Measurements from ENCODE around the gene FAM117A.
"Not testable (repeated sequence)": the region's sequence is repeated elsewhere in the genome, so short reads cannot be mapped to it uniquely, and the experiment has no call there.

FAM117A gene

GRCh38 chr17:49762151-49762941 is 1.6 kb downstream of the FAM117A start:
- no peak for DNase-seq (ENCODE audit: low spot score)

GRCh38 chr17:49760932-49761558 is 2.9 kb downstream of the FAM117A start:
- no peak for DNase-seq (ENCODE audit: low spot score)

- DNase-seq (ENCODE audit: low spot score), result no peak
Observed at GRCh38 chr17:49760296-49760695, 3.6 kb downstream of the FAM117A start.

GRCh38 chr17:49759203-49759602 is 4.7 kb downstream of the FAM117A start:
- DNase-seq (ENCODE audit: low spot score), result no peak

GRCh38 chr17:49758464-49759010 is 5.4 kb downstream of the FAM117A start:
- not testable (repeated sequence) for DNase-seq (ENCODE audit: low spot score)

GRCh38 chr17:49757151-49757777 is 6.7 kb downstream of the FAM117A start:
- DNase-seq (ENCODE audit: low spot score), result no peak

GRCh38 chr17:49756323-49757150 is 7.4 kb downstream of the FAM117A start:
- no peak for DNase-seq (ENCODE audit: low spot score)

GRCh38 chr17:49755663-49756283 is 8.2 kb downstream of the FAM117A start:
- no peak for DNase-seq (ENCODE audit: low spot score)

- no peak for DNase-seq (ENCODE audit: low spot score)
Observed at GRCh38 chr17:49753959-49754391, 10.0 kb downstream of the FAM117A start.

GRCh38 chr17:49752508-49752907 is 11.4 kb downstream of the FAM117A start:
- DNase-seq (ENCODE audit: low spot score), result no peak

GRCh38 chr17:49749730-49750129 is 14.2 kb downstream of the FAM117A start:
- no peak for DNase-seq (ENCODE audit: low spot score)

GRCh38 chr17:49748791-49749190 is 15.1 kb downstream of the FAM117A start:
- no peak for DNase-seq (ENCODE audit: low spot score)

- no peak for DNase-seq (ENCODE audit: low spot score)
Observed at GRCh38 chr17:49748223-49748622, 15.7 kb downstream of the FAM117A start.

- no peak for DNase-seq (ENCODE audit: low spot score)
Observed at GRCh38 chr17:49747632-49748031, 16.3 kb downstream of the FAM117A start.

GRCh38 chr17:49746791-49747490 is 17.0 kb downstream of the FAM117A start:
- no peak for DNase-seq (ENCODE audit: low spot score)

- no peak for DNase-seq (ENCODE audit: low spot score)
Observed at GRCh38 chr17:49745175-49746139, 18.5 kb downstream of the FAM117A start.

- DNase-seq (ENCODE audit: low spot score), result no peak
Observed at GRCh38 chr17:49742166-49742638, 21.7 kb downstream of the FAM117A start.

GRCh38 chr17:49741692-49742076 is 22.2 kb downstream of the FAM117A start:
- DNase-seq (ENCODE audit: low spot score), result no peak

GRCh38 chr17:49741009-49741691 is 22.8 kb downstream of the FAM117A start:
- DNase-seq (ENCODE audit: low spot score), result no peak
